ENCODE data around the gene ENTPD6.
A peak's percentile ranks its signal among the peaks of the same experiment; 100 is the strongest.

- no peak for TF ChIP-seq CTCF (IDR thresholded peaks at IDR 0.05)
- no peak for TF ChIP-seq EP300 (IDR thresholded peaks at IDR 0.05; ENCODE audit: low read depth)
- TF ChIP-seq POLR2A (IDR thresholded peaks at IDR 0.05) = peak; percentile 61
Observed at GRCh38 chr20:25195962-25196785, 662 bp downstream of the ENTPD6 start.

All from transverse colon (tissue), 3 donors.